DOHH2 (cell line): Measurements from ENCODE around the gene TRERF1.

Experiments
- H3F3A ChIP-seq: fragments of 200-600 bp; sonication (generic), shearing (Covaris generic); 2 replicates; pipeline ENCODE4 v1.6.0; 2016; ENCODE audit warnings: antibody characterized with exemption, mild to moderate bottlenecking; ENCODE audit not compliant: control insufficient read depth, insufficient read depth
- H3K27ac ChIP-seq: fragments of 200-600 bp; sonication (generic); 2 replicates; pipeline ENCODE4 v1.5.1; 2014; ENCODE audit warnings: low read depth, mild to moderate bottlenecking, low read length, moderate library complexity
- H3K27me3 ChIP-seq: fragments of 200-600 bp; sonication (generic); 2 replicates; pipeline ENCODE4 v1.6.1; 2014; ENCODE audit warnings: mild to moderate bottlenecking, low read length, mixed read lengths; ENCODE audit not compliant: control insufficient read depth
- H3K36me3 ChIP-seq: fragments of 200-600 bp; sonication (generic); 2 replicates; pipeline ENCODE4 v1.6.1; 2014; ENCODE audit warnings: mild to moderate bottlenecking, low read length, moderate library complexity, mixed read lengths; ENCODE audit not compliant: control insufficient read depth
- H3K4me1 ChIP-seq: fragments of 200-600 bp; sonication (generic); 2 replicates; pipeline ENCODE4 v1.6.1; 2014; ENCODE audit warnings: mild to moderate bottlenecking, low read length, mixed read lengths; ENCODE audit not compliant: control insufficient read depth
- H3K4me2 ChIP-seq: fragments of 200-600 bp; sonication (generic); 2 replicates; pipeline ENCODE4 v1.6.0; 2014; ENCODE audit warnings: mild to moderate bottlenecking, low read length, moderate library complexity
- H3K4me3 ChIP-seq: fragments of 200-600 bp; sonication (generic); 2 replicates; pipeline ENCODE4 v1.5.1; 2014; ENCODE audit warnings: mild to moderate bottlenecking, low read length, mixed read lengths
- H3K79me2 ChIP-seq: fragments of 200-600 bp; sonication (generic); 2 replicates; pipeline ENCODE4 v1.6.1; 2014; ENCODE audit warnings: mild to moderate bottlenecking, low read length, mixed read lengths; ENCODE audit not compliant: control insufficient read depth
- H3K9me2 ChIP-seq: fragments of 200-600 bp; sonication (generic); replicated peaks from 2 replicates; pipeline ENCODE4 v1.6.1; 2014; ENCODE audit warnings: mild to moderate bottlenecking, low read length, mixed read lengths; ENCODE audit not compliant: control insufficient read depth
- H3K9me3 ChIP-seq: fragments of 200-600 bp; sonication (generic); 2 replicates; pipeline ENCODE4 v1.6.1; 2014; ENCODE audit warnings: antibody characterized with exemption, low read length, mixed read lengths; ENCODE audit not compliant: control insufficient read depth, insufficient read depth
- H4K20me1 ChIP-seq: fragments of 200-600 bp; sonication (generic); 2 replicates; pipeline ENCODE4 v1.6.0; 2014; ENCODE audit warnings: low read depth, mild to moderate bottlenecking, antibody characterized with exemption, low read length, moderate library complexity; ENCODE audit not compliant: control insufficient read depth, insufficient read depth
- EZH2phosphoT487 ChIP-seq: fragments of 200-600 bp; sonication (generic); IDR thresholded peaks from 2 replicates; pipeline ENCODE4 v1.6.1; 2017; ENCODE audit warnings: borderline replicate concordance, mild to moderate bottlenecking, antibody characterized with exemption, low read length, moderate library complexity, mixed read lengths
- TF ChIP-seq, protein P1 (sequence below): fragments of 200-600 bp; sonication (generic); IDR thresholded peaks from one replicate; pipeline ENCODE4 v1.5.1; 2014; ENCODE audit warnings: antibody characterized with exemption, mild to moderate bottlenecking, low read depth, low read length; ENCODE audit not compliant: poor library complexity, severe bottlenecking

TRERF1 gene

GRCh38 chr6:42335896-42336295 lies 115.8 kb downstream of the TRERF1 start:
- H3K4me1 ChIP-seq: no peaks in the 10 kb centered on the region
- no peaks in the 10 kb centered on the region for H3K27me3 ChIP-seq
- no peak overlapping the region for H3K27ac ChIP-seq
- no peaks in the 10 kb centered on the region for H3K36me3 ChIP-seq
- H3F3A ChIP-seq: no peaks in the 10 kb centered on the region
- H3K79me2 ChIP-seq: peaks cover 17% of the 10 kb centered on the region
- TF ChIP-seq, protein P1, sequence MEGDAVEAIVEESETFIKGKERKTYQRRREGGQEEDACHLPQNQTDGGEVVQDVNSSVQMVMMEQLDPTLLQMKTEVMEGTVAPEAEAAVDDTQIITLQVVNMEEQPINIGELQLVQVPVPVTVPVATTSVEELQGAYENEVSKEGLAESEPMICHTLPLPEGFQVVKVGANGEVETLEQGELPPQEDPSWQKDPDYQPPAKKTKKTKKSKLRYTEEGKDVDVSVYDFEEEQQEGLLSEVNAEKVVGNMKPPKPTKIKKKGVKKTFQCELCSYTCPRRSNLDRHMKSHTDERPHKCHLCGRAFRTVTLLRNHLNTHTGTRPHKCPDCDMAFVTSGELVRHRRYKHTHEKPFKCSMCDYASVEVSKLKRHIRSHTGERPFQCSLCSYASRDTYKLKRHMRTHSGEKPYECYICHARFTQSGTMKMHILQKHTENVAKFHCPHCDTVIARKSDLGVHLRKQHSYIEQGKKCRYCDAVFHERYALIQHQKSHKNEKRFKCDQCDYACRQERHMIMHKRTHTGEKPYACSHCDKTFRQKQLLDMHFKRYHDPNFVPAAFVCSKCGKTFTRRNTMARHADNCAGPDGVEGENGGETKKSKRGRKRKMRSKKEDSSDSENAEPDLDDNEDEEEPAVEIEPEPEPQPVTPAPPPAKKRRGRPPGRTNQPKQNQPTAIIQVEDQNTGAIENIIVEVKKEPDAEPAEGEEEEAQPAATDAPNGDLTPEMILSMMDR: no peak
- TF ChIP-seq EZH2phosphoT487: no peak
- H3K4me3 ChIP-seq: no peak overlapping the region
- H4K20me1 ChIP-seq: peaks cover 10% of the 10 kb centered on the region; the same call in 1 of the 2 replicates
- no peak overlapping the region for H3K4me2 ChIP-seq
- no peaks in the 10 kb centered on the region for H3K9me3 ChIP-seq
- H3K9me2 ChIP-seq: no peaks in the 10 kb centered on the region

DNA sequence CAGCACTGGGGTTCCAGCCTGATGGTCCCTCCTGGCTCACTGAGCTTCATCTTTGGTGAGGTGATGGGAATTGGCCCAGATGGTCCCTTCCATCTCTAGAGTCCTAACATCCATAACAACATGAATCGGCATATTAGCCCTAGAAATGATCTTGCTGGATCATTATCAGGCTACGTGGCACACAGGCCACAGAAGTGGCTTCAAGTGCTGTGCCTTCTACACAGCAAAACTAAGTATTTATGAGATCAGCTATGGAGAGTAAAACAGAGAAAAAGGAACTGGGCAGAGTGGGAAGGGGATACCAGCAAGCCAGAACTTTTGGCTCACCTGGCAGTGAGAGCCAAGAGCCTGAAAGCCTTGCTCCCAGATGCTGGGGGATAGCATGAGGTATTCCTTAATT lies 116.9 kb downstream of the TRERF1 start:
- H3K4me2 ChIP-seq: no peak overlapping the region
- H3F3A ChIP-seq: no peaks in the 10 kb centered on the region
- no peak for TF ChIP-seq EZH2phosphoT487
- H3K36me3 ChIP-seq: no peaks in the 10 kb centered on the region
- H4K20me1 ChIP-seq: peaks cover 10% of the 10 kb centered on the region; the same call in 1 of the 2 replicates
- no peaks in the 10 kb centered on the region for H3K27me3 ChIP-seq
- no peaks in the 10 kb centered on the region for H3K9me3 ChIP-seq
- no peak overlapping the region for H3K4me3 ChIP-seq
- H3K9me2 ChIP-seq: no peaks in the 10 kb centered on the region
- no peaks in the 10 kb centered on the region for H3K4me1 ChIP-seq
- H3K27ac ChIP-seq: no peak overlapping the region
- H3K79me2 ChIP-seq: peaks cover 17% of the 10 kb centered on the region

DNA sequence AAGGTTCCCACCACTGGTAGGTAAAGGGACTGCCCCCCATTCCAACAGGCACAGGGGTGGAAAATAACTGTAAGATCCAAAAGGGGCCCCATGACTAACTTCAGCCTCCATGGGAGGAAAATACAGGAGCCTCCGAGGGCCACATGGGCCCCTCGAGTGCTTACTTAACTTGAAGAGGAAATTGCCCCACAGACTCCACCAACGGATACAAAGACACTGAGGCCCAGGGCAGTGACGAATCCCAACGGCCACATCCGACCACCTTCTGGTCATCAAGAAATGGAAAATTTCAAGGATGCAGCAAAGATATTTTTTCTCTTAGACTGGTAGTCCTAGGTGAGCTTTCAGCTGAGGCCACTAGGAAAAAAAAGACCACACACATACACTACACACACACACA lies 118.1 kb downstream of the TRERF1 start:
- H3K4me1 ChIP-seq: no peaks in the 10 kb centered on the region
- no peak for TF ChIP-seq EZH2phosphoT487
- TF ChIP-seq, protein P1: no peak
- no peak overlapping the region for H3K4me2 ChIP-seq
- no peaks in the 10 kb centered on the region for H3K36me3 ChIP-seq
- H3K9me2 ChIP-seq: no peaks in the 10 kb centered on the region
- H3K27me3 ChIP-seq: no peaks in the 10 kb centered on the region
- H3K79me2 ChIP-seq: peaks cover 20% of the 10 kb centered on the region
- no peak overlapping the region for H3K4me3 ChIP-seq
- peaks cover 10% of the 10 kb centered on the region; the same call in 1 of the 2 replicates for H4K20me1 ChIP-seq
- no peaks in the 10 kb centered on the region for H3K9me3 ChIP-seq
- no peaks in the 10 kb centered on the region for H3F3A ChIP-seq
- no peak overlapping the region for H3K27ac ChIP-seq

GRCh38 chr6:42332916-42333315 lies 118.8 kb downstream of the TRERF1 start:
- TF ChIP-seq, protein P1: no peak
- TF ChIP-seq EZH2phosphoT487: no peak
- H3K4me2 ChIP-seq: no peak overlapping the region
- H3K79me2 ChIP-seq: peaks cover 17% of the 10 kb centered on the region

More at GRCh38 chr6:42332916-42333315, 118.8 kb downstream of the TRERF1 start:
- H3K36me3 ChIP-seq: no peaks in the 10 kb centered on the region
- H3K27me3 ChIP-seq: no peaks in the 10 kb centered on the region
- H3K4me3 ChIP-seq: no peak overlapping the region
- H3K27ac ChIP-seq: no peak overlapping the region
- peaks cover 10% of the 10 kb centered on the region; the same call in 1 of the 2 replicates for H4K20me1 ChIP-seq
- H3K4me1 ChIP-seq: no peaks in the 10 kb centered on the region
- no peaks in the 10 kb centered on the region for H3K9me2 ChIP-seq
- no peaks in the 10 kb centered on the region for H3F3A ChIP-seq
- H3K9me3 ChIP-seq: no peaks in the 10 kb centered on the region
